ENCODE measurements around the gene CRLF1. TPM values are rescaled to one million over a fixed set of nuclear protein-coding genes. Genes with fewer than 3 reads are reported as not detected.
A peak's percentile ranks its signal among the peaks of the same experiment; 100 is the strongest.

The CRLF1 gene
- total RNA-seq, 4 donors from 2014 or later, result 14.9 to 61.6 (median 35.3) TPM

DNA sequence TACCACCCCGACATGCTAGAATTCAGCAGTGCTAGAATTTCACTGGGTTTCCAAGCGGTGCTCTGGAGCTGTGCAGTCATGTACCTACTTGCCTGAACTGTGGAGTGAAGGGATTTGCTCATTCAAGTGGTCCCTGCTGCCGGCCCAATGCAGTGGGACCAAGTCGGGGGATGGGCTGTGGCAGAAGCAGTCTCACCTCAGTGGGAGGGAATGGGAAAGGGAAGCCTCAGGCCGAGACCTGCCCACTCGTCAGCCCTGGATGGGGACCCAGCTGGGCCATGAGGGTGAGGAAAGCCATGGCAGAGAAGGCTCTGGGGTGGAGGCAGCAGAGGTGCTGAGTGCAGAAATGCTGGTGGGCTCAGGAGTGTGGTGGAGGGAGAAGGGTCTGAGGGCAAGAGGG lies 45.1 kb upstream of the CRLF1 start:
- DNase-seq (no peak), ATAC-seq (no peak)
- intact Hi-C loops (cut with DNase I; ENCODE audit: low total_unique reads), result no loop called here
- H3K27ac ChIP-seq, result peak overlapping the region; percentile 71 to 82 (median 78)
- H3K4me3 ChIP-seq, result no peak overlapping the region
- no peaks in the 10 kb centered on the region for H3K9me3 ChIP-seq
- no peaks in the 10 kb centered on the region for H3K27me3 ChIP-seq
- in situ Hi-C loops (cut with MboI; ENCODE audit: low sequenced_read_pairs in 4 of 4), result no loop called here
- no peak for TF ChIP-seq POLR2A (IDR thresholded peaks at IDR 0.05)
- H3K4me1 ChIP-seq, result peaks cover 45 to 46% of the 10 kb centered on the region in 2 donors
- H3K36me3 ChIP-seq, result no peaks in the 10 kb centered on the region

GRCh38 chr19:18651300-18651699 lies 44.7 kb upstream of the CRLF1 start:
- no peak for DNase-seq
- Histone ChIP-seq H3K27me3 (no peaks in the 10 kb centered on the region), H3K4me1 (peaks cover 41 to 46% of the 10 kb centered on the region in 2 donors), H3K27ac (peak overlapping the region; percentile 71 to 82 (median 78)), H3K9me3 (no peaks in the 10 kb centered on the region), H3K4me3 (peak overlapping the region in 1 of 4 donors; percentile 9), H3K36me3 (no peaks in the 10 kb centered on the region)
- no peak for ATAC-seq
- intact Hi-C loops (cut with DNase I; ENCODE audit: low total_unique reads) (no loop called here), in situ Hi-C loops (cut with MboI; ENCODE audit: low sequenced_read_pairs in 4 of 4) (no loop called here)
- no peak for TF ChIP-seq POLR2A (IDR thresholded peaks at IDR 0.05)
- no peak for TF ChIP-seq CTCF (IDR thresholded peaks at IDR 0.05 in 4 of 5, conservative IDR thresholded peaks at IDR 0.05 in 1 of 5)

DNA sequence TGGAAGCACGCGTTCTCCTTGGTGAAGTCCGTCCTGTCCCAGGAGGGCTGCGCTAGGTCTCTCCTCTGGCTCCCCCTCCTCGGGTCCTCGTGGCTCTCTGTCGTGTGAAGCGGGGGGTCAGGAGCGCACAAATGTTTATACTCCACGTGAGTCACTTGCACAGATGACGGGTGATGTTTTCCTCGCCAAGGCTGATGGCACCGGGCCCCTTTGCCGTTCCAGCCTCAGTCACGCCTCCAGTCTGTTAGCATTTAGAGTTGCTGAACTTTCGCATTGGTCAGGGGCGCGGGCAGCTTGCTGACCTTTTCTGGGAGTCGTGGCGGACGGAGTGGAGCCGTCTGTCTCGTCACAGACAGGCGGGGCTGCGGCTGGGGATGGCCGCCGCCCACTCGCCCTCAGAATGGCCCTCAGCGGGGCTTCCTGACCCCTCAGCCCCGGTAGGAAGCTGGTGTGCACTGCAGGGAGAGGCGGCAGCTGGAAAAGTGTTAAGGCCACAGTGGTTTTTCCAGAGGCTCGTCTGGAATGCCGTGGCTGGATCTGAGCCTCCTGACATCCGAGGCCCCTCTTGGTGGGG lies 44.0 kb upstream of the CRLF1 start:
- peak overlapping the region; percentile 9 to 47 (median 22) for H3K4me3 ChIP-seq
- H3K36me3 ChIP-seq, result no peaks in the 10 kb centered on the region
- TF ChIP-seq CTCF (IDR thresholded peaks at IDR 0.05 in 4 of 5, conservative IDR thresholded peaks at IDR 0.05 in 1 of 5) (no peak), POLR2A (IDR thresholded peaks at IDR 0.05) (peak; percentile 17 to 41)
- peaks cover 45 to 46% of the 10 kb centered on the region in 2 donors for H3K4me1 ChIP-seq
- peak; percentile 78 to 88 for DNase-seq
- peak overlapping the region; percentile 71 to 82 (median 78) for H3K27ac ChIP-seq
- H3K27me3 ChIP-seq, result no peaks in the 10 kb centered on the region
- peak; percentile 57 to 75 for ATAC-seq
- in situ Hi-C loops (cut with MboI; ENCODE audit: low sequenced_read_pairs in 4 of 4) (no loop called here), intact Hi-C loops (cut with DNase I; ENCODE audit: low total_unique reads) (no loop called here)
- H3K9me3 ChIP-seq, result no peaks in the 10 kb centered on the region

GRCh38 chr19:18650021-18650390 lies 43.4 kb upstream of the CRLF1 start:
- Histone ChIP-seq H3K27me3 (no peaks in the 10 kb centered on the region), H3K4me3 (peak overlapping the region; percentile 12 to 47 (median 36)), H3K27ac (peak overlapping the region; percentile 71 to 82 (median 78)), H3K4me1 (peaks cover 51% of the 10 kb centered on the region in 2 donors), H3K36me3 (no peaks in the 10 kb centered on the region), H3K9me3 (no peaks in the 10 kb centered on the region)
- no peak for TF ChIP-seq POLR2A (IDR thresholded peaks at IDR 0.05)
- TF ChIP-seq CTCF (IDR thresholded peaks at IDR 0.05 in 4 of 5, conservative IDR thresholded peaks at IDR 0.05 in 1 of 5), result no peak
- ATAC-seq (peak; percentile 68 to 78), DNase-seq (peak; percentile 25 to 68)
- intact Hi-C loops (cut with DNase I; ENCODE audit: low total_unique reads), result no loop called here
- in situ Hi-C loops (cut with MboI; ENCODE audit: low sequenced_read_pairs in 4 of 4), result no loop called here

DNA sequence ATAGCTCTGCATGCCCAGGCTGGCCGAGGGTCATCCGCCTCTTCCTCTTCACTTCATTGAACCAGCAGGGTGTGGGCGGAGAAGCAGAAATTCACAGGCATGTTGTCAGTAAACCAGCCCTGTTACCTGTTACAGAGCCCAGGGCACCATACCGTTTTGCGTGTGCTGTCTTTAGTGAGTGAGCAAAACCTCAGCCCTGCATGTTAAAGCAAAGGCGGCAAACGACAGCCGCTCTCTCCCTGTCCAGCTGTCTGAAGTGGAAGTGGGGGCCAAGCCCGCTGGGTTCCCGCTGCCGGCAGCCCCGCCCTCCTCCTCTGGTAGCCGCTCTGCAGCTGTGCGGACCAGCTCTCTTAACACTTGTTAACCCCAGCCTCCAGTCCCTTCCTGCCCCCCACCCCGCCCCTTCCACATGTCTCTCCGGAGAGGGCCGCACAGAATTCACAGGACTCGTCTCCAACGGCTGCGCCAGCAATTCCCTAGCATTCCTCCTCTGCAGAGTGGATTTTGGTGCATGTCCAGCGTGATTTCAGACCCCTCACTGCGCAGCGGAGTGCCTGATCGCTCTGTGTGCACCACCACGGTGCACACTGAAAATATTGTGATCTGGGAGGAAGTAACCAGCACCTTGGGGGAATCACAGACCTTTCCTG lies 42.9 kb upstream of the CRLF1 start:
- Histone ChIP-seq H3K27ac (peak overlapping the region; percentile 71 to 82 (median 78)), H3K36me3 (no peaks in the 10 kb centered on the region), H3K4me3 (peak overlapping the region; percentile 12 to 47 (median 36)), H3K27me3 (no peaks in the 10 kb centered on the region), H3K4me1 (peaks cover 53 to 55% of the 10 kb centered on the region in 2 donors), H3K9me3 (no peaks in the 10 kb centered on the region)
- DNase-seq, result peak; percentile 55 to 81
- TF ChIP-seq POLR2A (IDR thresholded peaks at IDR 0.05) (peak in 1 of 2 donors; percentile 4), CTCF (IDR thresholded peaks at IDR 0.05 in 4 of 5, conservative IDR thresholded peaks at IDR 0.05 in 1 of 5) (no peak)
- in situ Hi-C loops (cut with MboI; ENCODE audit: low sequenced_read_pairs in 4 of 4), result no loop called here
- intact Hi-C loops (cut with DNase I; ENCODE audit: low total_unique reads), result no loop called here
- peak; percentile 35 to 63 for ATAC-seq

All from gastrocnemius medialis (tissue), 4 donors.